Omental fat pad (tissue), 4 donors: Measurements from ENCODE around the gene MTFR1L. TPM values are rescaled to one million over a fixed set of nuclear protein-coding genes. Genes with fewer than 3 reads are reported as not detected.

ENCODE experiments used
- ATAC-seq: fragments of 150-250 bp; one replicate; pipeline ENCODE4 v1.9.1; 2016; ENCODE audit warnings: mild to moderate bottlenecking, moderate library complexity; ENCODE audit not compliant: low FRiP score
- DNase-seq: peaks from one replicate; pipeline ENCODE4 v3.0.0-alpha.2; 2019; ENCODE audit warnings: low spot score
- CTCF ChIP-seq, 3 donors: fragments of 450-650 bp; IDR thresholded peaks; one replicate each; pipeline ENCODE4 v1.5.1; 2016 to 2017; ENCODE audit warnings: antibody characterized with exemption in 3 of 3, mild to moderate bottlenecking in 3 of 3, moderate library complexity in 2 of 3
- total RNA-seq, 4 donors: library from RNA; depleted of rRNA; stranded (reverse); fragments of >200 nt; gene quantifications; one replicate each; pipeline ENCODE4 v1.1.0, GENCODE V29; 2016

The MTFR1L gene
- total RNA-seq, 4 donors from 2014 or later = 40.8 to 84.2 (median 61.3) TPM

- no peak for TF ChIP-seq CTCF (IDR thresholded peaks at IDR 0.05)
- no peak for DNase-seq
Measured at GRCh38 chr1:25803368-25803767, 16.4 kb upstream of the MTFR1L start.

GRCh38 chr1:25804244-25804963, 15.3 kb upstream of the MTFR1L start:
- ATAC-seq (peak; percentile 47), DNase-seq (no peak)
- TF ChIP-seq CTCF (IDR thresholded peaks at IDR 0.05) = no peak

More at GRCh38 chr1:25803368-25803767, 16.4 kb upstream of the MTFR1L start:
- ATAC-seq = no peak

DNA sequence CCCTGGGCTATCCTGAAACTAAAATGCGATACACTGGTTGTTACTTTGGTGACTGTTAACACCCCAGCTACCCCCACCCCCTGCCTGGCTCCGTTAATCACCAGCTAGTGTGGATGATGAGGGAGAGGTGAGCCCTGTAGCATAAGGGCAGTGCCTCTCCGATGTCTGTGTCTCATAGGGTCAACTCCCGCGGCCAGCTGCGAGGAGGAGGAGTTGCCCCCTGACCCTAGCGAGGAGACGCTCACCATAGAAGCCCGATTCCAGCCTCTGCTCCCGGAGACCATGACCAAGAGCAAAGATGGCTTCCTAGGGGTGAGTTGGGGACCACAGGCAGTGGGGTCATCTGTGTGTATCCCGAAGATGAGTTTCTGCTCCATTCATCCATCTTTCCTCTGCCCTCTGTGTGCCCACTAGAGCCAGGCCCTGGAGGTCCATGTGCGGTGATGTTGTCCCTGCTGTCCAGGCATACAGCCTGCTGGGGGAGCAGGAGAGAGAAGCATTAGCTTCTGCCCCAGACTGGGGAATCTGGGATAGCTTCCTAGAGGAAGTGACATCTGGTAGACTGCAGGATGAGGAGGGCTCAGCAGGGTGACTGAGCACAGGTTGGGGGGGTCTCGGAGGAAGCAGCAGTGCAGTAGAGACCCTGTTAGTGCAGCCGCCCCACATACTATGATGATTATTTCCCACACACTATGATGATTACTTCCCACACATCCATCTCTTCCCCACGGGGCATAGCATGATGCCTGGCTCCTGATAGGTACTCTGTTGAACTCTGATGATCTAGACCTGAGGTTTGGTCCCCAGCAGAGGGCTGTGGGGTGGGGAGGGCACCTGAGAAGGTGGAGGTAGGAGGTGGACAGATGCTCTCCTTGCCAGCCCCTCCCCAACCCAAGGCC, 14.5 kb upstream of the MTFR1L start:
- no peak for TF ChIP-seq CTCF (IDR thresholded peaks at IDR 0.05)
- ATAC-seq = no peak

GRCh38 chr1:25805863-25806225, 13.9 kb upstream of the MTFR1L start:
- no peak for TF ChIP-seq CTCF (IDR thresholded peaks at IDR 0.05)
- peak; percentile 45 for ATAC-seq
- no peak for DNase-seq

More for the DNA sequence above, 14.5 kb upstream of the MTFR1L start:
- DNase-seq = no peak

- peak; percentile 50 for ATAC-seq
- no peak for DNase-seq
- TF ChIP-seq CTCF (IDR thresholded peaks at IDR 0.05) = no peak
Measured at GRCh38 chr1:25806418-25806817, 13.3 kb upstream of the MTFR1L start.

DNA sequence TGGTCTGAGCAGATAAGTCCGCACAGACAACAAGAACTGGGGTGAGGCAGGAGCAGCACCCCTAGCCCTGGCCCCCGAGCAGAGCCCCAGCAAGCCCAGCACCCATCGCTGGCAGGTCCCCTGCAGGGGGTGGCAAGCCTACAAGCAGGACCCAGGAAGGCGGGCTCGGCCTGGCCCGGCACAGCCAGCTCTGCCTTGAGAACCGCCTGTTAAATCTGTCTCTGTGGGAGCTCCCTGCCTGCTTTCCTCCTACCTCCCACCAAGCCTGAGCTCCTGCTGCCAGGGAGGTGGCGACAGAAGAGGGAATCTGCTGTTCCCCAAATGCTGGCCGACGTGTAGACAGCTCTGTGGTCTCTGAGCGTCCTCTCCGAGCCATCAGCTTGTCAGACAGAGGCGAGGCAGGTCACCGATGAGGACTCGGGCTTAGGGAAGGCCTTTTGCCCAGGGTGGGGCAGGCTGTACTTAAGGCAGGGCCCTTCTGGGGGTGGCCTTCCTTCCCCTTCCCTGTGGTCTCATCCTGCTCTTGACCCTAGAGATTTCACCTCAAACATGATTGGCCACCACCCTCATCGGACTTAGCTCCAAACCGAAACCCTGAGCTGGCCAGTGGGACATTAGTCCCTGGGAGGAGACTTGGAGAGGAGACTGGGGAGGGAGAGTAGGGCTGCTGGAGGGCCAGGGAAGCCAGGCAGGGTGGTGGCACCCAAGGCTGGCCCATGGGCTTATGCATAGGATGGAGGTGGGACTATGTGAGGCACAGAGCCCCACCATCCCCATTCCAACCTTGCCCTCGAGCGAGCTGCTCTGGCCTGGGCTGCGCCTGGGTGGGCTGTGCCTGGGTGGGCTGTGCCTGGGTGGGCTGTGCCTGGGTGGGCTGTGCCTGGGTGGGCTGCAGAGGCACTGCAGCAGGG, 12.0 kb upstream of the MTFR1L start:
- no peak for ATAC-seq
- TF ChIP-seq CTCF (IDR thresholded peaks at IDR 0.05) = no peak
- DNase-seq = no peak
